Measurements from ENCODE around the gene LDHA.
"Not testable (repeated sequence)": the region's sequence is repeated elsewhere in the genome, so short reads cannot be mapped to it uniquely, and the experiment has no call there.

The LDHA gene

DNA sequence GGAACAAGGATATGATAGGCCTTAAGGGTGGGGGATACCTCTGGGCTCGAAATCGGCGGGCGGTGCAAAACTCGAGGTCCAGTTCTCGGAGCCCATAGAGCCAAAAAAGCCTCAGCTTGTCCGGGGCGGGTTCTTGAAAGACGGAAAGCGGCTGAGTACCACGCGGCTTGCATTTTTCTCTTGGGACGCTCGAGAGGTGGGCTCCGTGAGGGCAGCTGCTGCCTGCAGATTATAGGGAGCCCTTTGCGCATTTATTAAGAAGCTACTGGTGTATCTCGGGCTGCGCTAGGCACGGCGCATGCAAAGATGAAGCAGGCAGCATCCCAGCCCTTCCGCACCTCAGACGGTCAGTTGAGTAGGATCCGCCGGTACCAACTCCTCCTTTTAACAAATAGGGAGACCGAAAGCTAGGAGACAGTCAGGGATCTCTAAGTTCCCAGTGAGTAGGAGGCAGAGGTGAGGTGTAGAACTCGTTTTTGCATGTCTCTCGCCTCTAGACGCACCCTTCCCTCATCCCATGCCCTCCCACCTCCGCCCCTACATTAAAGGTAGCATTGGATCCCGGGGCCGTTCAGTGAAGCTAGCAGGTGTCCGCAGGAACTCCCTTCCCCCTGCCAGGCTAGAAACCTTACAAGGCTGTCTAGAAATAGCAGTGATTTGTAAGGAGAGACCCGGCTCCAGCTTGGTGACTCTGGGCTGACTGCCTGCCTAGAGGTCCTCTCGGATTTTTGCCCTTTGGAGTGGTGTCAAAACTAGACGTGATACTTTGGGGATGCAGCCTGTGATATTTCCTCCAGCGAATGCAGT lies 768 bp downstream of the LDHA start:
- no peak for DNase-seq

DNA sequence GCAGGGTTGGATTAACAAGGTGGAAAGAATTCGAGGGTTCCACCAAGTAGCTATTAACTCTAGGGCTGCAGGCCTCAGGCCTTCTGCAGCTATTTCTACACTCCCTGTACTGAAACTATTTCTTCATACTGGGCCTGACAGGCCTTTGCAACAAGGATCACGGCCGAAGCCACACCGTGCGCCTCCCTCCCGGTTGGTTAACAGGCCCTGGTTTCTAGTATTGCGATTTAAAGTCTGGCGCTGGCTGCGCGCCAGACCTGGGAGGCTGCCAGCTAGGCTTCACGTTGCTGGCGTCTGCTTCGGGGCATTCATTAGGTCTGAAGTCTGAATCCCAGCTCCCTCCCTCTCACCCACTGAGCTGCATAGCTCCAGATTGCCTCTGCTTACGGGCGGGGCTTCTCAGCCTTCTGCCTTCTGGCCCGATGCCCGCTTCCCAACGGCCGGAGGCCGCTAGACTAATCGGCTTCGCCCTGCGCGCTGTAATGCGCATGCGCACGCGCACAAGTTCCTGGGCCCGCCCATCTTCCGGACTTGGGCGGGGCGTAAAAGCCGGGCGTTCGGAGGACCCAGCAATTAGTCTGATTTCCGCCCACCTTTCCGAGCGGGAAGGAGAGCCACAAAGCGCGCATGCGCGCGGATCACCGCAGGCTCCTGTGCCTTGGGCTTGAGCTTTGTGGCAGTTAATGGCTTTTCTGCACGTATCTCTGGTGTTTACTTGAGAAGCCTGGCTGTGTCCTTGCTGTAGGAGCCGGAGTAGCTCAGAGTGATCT lies 1.6 kb downstream of the LDHA start:
- DNase-seq, result peak; percentile 98

DNA sequence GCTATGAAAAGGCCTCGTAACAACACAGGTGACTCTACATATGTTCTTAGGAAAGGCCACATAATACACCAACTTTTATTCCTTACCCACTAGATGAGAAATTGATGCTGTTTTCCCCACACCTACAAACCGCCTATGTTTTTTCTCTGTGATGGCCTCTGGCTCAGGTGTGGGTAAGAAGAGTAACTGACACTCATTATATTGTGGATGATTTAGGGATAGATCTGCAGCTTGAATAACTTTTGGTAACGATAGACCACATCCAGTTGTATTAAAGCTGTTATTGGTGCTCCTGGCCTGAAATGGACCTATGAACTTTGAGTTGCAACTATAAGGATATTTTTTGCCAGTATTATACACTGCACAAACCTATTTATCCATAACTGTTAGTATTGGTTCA lies 3.6 kb downstream of the LDHA start:
- DNase-seq, result no peak

DNA sequence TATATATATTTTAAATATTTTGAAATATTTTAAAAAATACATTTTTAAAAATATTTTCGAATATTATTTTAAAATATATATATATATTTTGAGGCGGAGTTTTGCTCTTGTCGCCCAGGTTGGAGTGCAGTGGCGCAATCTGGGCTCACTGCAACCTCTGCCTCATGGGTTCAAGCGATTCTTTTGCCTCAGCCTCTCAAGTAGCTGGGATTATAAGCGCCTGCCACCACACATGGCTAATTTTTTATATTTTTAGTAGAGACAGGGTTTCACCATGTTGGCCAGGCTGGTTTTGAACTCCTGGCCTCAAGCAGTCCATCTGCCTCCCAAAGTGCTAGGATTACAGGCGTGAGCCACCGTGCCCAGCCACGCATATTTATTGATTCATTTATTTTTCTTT lies 6.7 kb downstream of the LDHA start:
- not testable (repeated sequence) for DNase-seq

GRCh38 chr11:18404062-18404461 lies 9.7 kb downstream of the LDHA start:
- DNase-seq, result no peak

- DNase-seq, result not testable (repeated sequence)
Measured at GRCh38 chr11:18407400-18407799, 13.0 kb downstream of the LDHA start.

- DNase-seq, result no peak
Measured at GRCh38 chr11:18408558-18409291, 14.4 kb downstream of the LDHA start.

GRCh38 chr11:18416459-18416858 lies 22.1 kb downstream of the LDHA start:
- DNase-seq, result no peak

DNA sequence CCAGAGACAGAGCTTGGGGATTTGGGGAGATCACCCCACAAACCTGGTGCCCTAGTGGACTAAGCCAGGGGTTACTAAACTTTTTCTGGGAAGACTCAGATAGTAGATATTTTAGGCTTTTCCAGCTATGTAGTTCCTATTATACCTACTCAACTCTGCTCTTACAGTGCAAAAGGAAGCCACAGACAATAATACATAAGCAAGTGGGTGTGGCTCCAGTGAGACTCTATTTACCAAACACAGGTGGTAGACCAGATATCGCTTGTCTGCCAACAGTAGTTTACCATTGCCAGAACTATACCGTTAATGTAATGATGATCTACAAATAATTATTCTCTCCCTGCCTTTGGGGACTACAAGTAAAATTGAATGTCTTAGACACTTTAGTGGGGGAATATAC lies 24.7 kb downstream of the LDHA start:
- DNase-seq, result no peak

GRCh38 chr11:18420067-18420466 lies 25.7 kb downstream of the LDHA start:
- no peak for DNase-seq

GRCh38 chr11:18427240-18427639 lies 32.9 kb downstream of the LDHA start:
- DNase-seq, result no peak

DNA sequence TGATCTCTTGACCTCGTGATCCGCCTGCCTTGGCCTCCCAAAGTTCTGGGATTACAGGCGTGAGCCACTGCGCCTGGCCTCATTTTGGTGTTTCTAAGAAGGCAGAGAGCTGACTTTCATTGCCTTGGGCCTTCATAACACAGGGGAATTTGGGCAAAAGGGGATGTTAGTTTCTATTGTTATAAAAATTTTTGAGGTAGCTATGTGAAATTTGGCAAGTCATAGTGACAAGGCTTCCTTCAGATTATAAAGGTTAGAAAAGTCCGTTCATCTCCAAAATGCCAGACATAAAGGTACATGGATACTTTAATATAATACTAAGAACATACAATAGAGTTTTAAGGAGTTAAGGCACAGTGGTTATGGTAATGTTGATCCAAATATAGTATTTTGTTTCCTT lies 35.0 kb downstream of the LDHA start:
- no peak for DNase-seq

DNA sequence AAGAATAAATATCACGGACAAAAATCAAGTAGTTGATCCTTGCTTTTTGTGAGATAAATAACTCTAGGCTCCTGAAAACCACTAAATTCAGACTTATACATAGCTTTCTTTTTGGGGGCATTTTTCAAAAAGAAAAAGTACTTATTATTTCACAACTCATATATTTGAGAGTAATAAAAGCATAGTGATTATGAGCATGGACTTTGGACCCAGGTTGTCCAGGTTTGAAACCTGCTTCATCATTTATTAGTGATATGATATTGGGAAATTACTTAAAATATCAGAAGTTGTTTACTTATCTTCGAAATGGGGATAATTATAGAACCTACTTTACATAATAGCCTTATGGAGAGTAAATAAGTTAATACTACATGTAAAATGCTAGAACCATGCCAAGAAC lies 44.3 kb downstream of the LDHA start:
- DNase-seq, result no peak

DNA sequence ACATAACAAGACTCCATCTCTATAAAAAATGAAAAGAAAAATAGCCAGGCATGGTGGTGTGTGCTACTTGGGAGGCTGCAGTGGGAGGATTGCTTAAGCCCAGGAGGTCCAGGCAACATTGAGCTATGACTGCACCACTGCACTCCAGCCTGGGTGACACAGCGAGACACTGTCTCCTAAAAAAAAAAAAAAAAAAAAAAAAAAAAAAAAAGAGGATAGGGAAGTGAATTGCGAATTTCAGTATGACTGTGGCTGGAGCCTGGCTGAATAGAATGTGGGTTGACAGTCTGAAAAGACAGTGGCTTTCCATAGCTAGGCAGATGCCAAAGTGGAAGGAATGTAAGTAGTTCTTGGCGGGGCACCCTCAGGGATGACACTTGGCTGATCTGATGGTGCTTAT lies 54.9 kb downstream of the LDHA start:
- DNase-seq, result no peak

- no peak for DNase-seq
Measured at GRCh38 chr11:18452927-18453326, 58.6 kb downstream of the LDHA start.

GRCh38 chr11:18455686-18456372 lies 61.5 kb downstream of the LDHA start, which contains the start of gene LDHAL6A:
Gene LDHAL6A, plus strand, starts transcription at chr11:18455856. Its CDS starts 825 bp downstream, at chr11:18456681.
- DNase-seq, result no peak

GRCh38 chr11:18457450-18457849 lies 63.1 kb downstream of the LDHA start:
- no peak for DNase-seq
